OCI-LY3 (cell line): ENCODE measurements around the gene CACNG1.

Experiments
- EZH2phosphoT487 ChIP-seq: fragments of 200-600 bp; shearing (Covaris generic); IDR thresholded peaks from 2 replicates; pipeline ENCODE4 v1.6.1; 2018; ENCODE audit warnings: antibody characterized with exemption, mixed run types, low read depth
- TF ChIP-seq, protein P1 (sequence below): fragments of 200-600, 300-600 bp; sonication (generic); IDR thresholded peaks from 2 replicates; pipeline ENCODE4 v1.5.1; 2014; ENCODE audit warnings: antibody characterized with exemption, low read length, low read depth

DNA sequence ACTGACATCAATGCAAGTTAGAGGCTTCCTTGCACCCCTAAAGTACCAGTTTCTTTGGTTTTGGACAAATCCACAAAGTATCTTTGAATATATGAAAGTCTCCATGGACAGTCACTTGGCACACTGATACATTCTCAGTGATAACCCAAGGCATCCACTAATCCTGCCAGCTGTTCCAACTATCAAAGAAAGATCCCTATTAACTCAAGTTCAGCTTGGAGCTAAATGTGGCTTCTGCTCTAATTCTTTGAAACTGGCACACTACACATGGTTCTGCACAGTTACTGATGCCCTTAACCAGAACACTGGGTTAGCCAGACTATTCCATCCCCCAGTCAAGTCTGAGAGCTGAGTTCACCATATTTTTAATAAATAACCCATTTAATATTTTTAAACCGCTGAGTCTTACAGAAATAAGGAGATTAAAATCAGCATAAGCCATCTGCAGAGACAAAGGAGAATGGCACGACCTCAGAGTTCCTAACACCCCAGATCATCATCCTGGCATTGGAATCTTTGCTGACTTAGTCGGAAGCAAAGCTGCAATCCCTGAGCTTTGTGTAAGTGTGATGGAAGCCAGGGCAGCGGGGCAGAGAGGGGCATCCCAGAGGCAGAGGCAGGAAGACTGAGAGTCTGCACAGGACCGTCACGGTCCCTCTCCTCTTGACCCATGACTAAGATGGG lies 6.3 kb downstream of the CACNG1 start:
- TF ChIP-seq, protein P1, sequence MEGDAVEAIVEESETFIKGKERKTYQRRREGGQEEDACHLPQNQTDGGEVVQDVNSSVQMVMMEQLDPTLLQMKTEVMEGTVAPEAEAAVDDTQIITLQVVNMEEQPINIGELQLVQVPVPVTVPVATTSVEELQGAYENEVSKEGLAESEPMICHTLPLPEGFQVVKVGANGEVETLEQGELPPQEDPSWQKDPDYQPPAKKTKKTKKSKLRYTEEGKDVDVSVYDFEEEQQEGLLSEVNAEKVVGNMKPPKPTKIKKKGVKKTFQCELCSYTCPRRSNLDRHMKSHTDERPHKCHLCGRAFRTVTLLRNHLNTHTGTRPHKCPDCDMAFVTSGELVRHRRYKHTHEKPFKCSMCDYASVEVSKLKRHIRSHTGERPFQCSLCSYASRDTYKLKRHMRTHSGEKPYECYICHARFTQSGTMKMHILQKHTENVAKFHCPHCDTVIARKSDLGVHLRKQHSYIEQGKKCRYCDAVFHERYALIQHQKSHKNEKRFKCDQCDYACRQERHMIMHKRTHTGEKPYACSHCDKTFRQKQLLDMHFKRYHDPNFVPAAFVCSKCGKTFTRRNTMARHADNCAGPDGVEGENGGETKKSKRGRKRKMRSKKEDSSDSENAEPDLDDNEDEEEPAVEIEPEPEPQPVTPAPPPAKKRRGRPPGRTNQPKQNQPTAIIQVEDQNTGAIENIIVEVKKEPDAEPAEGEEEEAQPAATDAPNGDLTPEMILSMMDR, result no peak
- TF ChIP-seq EZH2phosphoT487, result no peak
